ENCODE measurements around the gene NIPAL3. TPM values are rescaled to one million over a fixed set of nuclear protein-coding genes. Genes with fewer than 3 reads are reported as not detected.
A peak's percentile ranks its signal among the peaks of the same experiment; 100 is the strongest.
"Not testable (repeated sequence)": the region's sequence is repeated elsewhere in the genome, so short reads cannot be mapped to it uniquely, and the experiment has no call there.

Gene NIPAL3
- total RNA-seq, 1 donor from 2014 or later = 30.1 TPM

- Histone ChIP-seq H3K27me3 (ENCODE audit: low read depth) (no peaks in the 10 kb centered on the region), H3K9me3 (replicated peaks) (no peaks in the 10 kb centered on the region), H3K4me1 (peaks cover 44% of the 10 kb centered on the region), H3K27ac (replicated peaks) (peak overlapping the region; percentile 38), H3K4me3 (no peak overlapping the region), H3K36me3 (peaks cover 13% of the 10 kb centered on the region)
- intact Hi-C loops (cut with micrococcal nuclease) = no loop called here
- DNase-seq = no peak
- no peak for TF ChIP-seq CTCF (IDR thresholded peaks at IDR 0.05; ENCODE audit: borderline replicate concordance)
Measured at GRCh38 chr1:24441996-24442668, 26.5 kb downstream of the NIPAL3 start.

GRCh38 chr1:24442764-24443163 is 27.2 kb downstream of the NIPAL3 start:
- peak overlapping the region; percentile 38 for H3K27ac ChIP-seq (replicated peaks)
- H3K4me1 ChIP-seq = peaks cover 37% of the 10 kb centered on the region
- no peaks in the 10 kb centered on the region for H3K9me3 ChIP-seq (replicated peaks)
- no peak overlapping the region for H3K4me3 ChIP-seq
- no peak for DNase-seq
- H3K36me3 ChIP-seq = peaks cover 13% of the 10 kb centered on the region
- intact Hi-C loops (cut with micrococcal nuclease) = no loop called here
- no peaks in the 10 kb centered on the region for H3K27me3 ChIP-seq (ENCODE audit: low read depth)
- TF ChIP-seq CTCF (IDR thresholded peaks at IDR 0.05; ENCODE audit: borderline replicate concordance) = no peak

GRCh38 chr1:24443241-24443656 is 27.6 kb downstream of the NIPAL3 start:
- intact Hi-C loops (cut with micrococcal nuclease) = no loop called here
- peaks cover 14% of the 10 kb centered on the region for H3K36me3 ChIP-seq
- no peaks in the 10 kb centered on the region for H3K27me3 ChIP-seq (ENCODE audit: low read depth)
- H3K9me3 ChIP-seq (replicated peaks) = no peaks in the 10 kb centered on the region
- peak overlapping the region; percentile 38 for H3K27ac ChIP-seq (replicated peaks)
- DNase-seq = no peak
- TF ChIP-seq CTCF (IDR thresholded peaks at IDR 0.05; ENCODE audit: borderline replicate concordance) = no peak
- H3K4me1 ChIP-seq = peaks cover 33% of the 10 kb centered on the region
- no peak overlapping the region for H3K4me3 ChIP-seq

GRCh38 chr1:24446446-24446845 is 30.8 kb downstream of the NIPAL3 start:
- H3K9me3 ChIP-seq (replicated peaks); H3K4me3 ChIP-seq; DNase-seq; intact Hi-C loops (cut with micrococcal nuclease); H3K27ac ChIP-seq (replicated peaks); H3K27me3 ChIP-seq (ENCODE audit: low read depth): not testable (repeated sequence)
- H3K36me3 ChIP-seq = peaks cover 37% of the 10 kb centered on the region
- H3K4me1 ChIP-seq = peaks cover 24% of the 10 kb centered on the region

GRCh38 chr1:24450316-24450715 is 34.7 kb downstream of the NIPAL3 start:
- Histone ChIP-seq H3K27me3 (ENCODE audit: low read depth) (no peaks in the 10 kb centered on the region), H3K36me3 (peaks cover 64% of the 10 kb centered on the region), H3K4me1 (no peaks in the 10 kb centered on the region), H3K9me3 (replicated peaks) (no peaks in the 10 kb centered on the region), H3K27ac (replicated peaks) (no peak overlapping the region), H3K4me3 (no peak overlapping the region)
- DNase-seq = no peak
- intact Hi-C loops (cut with micrococcal nuclease) = no loop called here
- TF ChIP-seq CTCF (IDR thresholded peaks at IDR 0.05; ENCODE audit: borderline replicate concordance) = no peak

GRCh38 chr1:24450857-24451397 is 35.3 kb downstream of the NIPAL3 start:
- TF ChIP-seq CTCF (IDR thresholded peaks at IDR 0.05; ENCODE audit: borderline replicate concordance) = no peak
- H3K4me1 ChIP-seq = no peaks in the 10 kb centered on the region
- no peaks in the 10 kb centered on the region for H3K27me3 ChIP-seq (ENCODE audit: low read depth)
- intact Hi-C loops (cut with micrococcal nuclease) = no loop called here
- DNase-seq = no peak
- H3K4me3 ChIP-seq = no peak overlapping the region
- H3K27ac ChIP-seq (replicated peaks) = no peak overlapping the region
- peaks cover 70% of the 10 kb centered on the region for H3K36me3 ChIP-seq
- H3K9me3 ChIP-seq (replicated peaks) = no peaks in the 10 kb centered on the region

Data from left ventricle myocardium inferior (tissue), 1 donor.